ENCODE results near the gene TLCD4.

GRCh38 chr1:95088303-95088702 lies 28.9 kb upstream of the TLCD4 start:
- no peak for TF ChIP-seq CTCF (IDR thresholded peaks at IDR 0.05)
- TF ChIP-seq TCF7L2 (IDR thresholded peaks at IDR 0.05; ENCODE audit: low read depth, low read length): no peak
- no peak for TF ChIP-seq REST (IDR thresholded peaks at IDR 0.05; ENCODE audit: insufficient read depth in 1 of 2, low read depth in 2 of 2, low read length in 1 of 2)
- no peak for TF ChIP-seq POLR2AphosphoS5 (IDR thresholded peaks at IDR 0.05; ENCODE audit: low read depth, low read length)
- no peak for TF ChIP-seq SIN3A (IDR thresholded peaks at IDR 0.05; ENCODE audit: borderline replicate concordance, insufficient read depth, low read depth, low read length)
